DND-41 (cell line): ENCODE measurements around the gene FHOD1.

Experiments used
- ATAC-seq: fragments of 200-7000 bp; cut with Tn5 transposase; 3 replicates; pipeline ENCODE4 v1.9.1; 2021; ENCODE audit warnings: low read depth; ENCODE audit not compliant: insufficient read depth
- DNase-seq: peaks from one replicate; pipeline ENCODE4 v3.0.0-alpha.2; 2020
- H2AFZ ChIP-seq: 2 replicates; pipeline ENCODE4 v1.6.0; 2012; ENCODE audit warnings: low read depth, low read length
- H3K27ac ChIP-seq: 2 replicates; pipeline ENCODE4 v1.5.1; 2012; ENCODE audit warnings: low read length, inconsistent platforms
- H3K27me3 ChIP-seq: fragments of 200-600 bp; sonication (generic); 2 replicates; pipeline ENCODE4 v1.6.0; 2012; ENCODE audit warnings: low read length, mild to moderate bottlenecking, inconsistent platforms; ENCODE audit not compliant: insufficient read depth, poor library complexity
- H3K36me3 ChIP-seq: 2 replicates; pipeline ENCODE4 v1.5.1; 2012; ENCODE audit warnings: low read length, inconsistent platforms; ENCODE audit not compliant: insufficient read depth
- H3K4me1 ChIP-seq: 2 replicates; pipeline ENCODE4 v1.5.1; 2012; ENCODE audit warnings: mild to moderate bottlenecking, low read length; ENCODE audit not compliant: insufficient read depth
- H3K4me2 ChIP-seq: 2 replicates; pipeline ENCODE4 v1.6.0; 2012; ENCODE audit warnings: mild to moderate bottlenecking, moderate library complexity, low read length, inconsistent platforms; ENCODE audit not compliant: insufficient read depth
- H3K4me3 ChIP-seq, 2 experiments: fragments of 200-600 bp in 1 of 2; shearing (Covaris generic) in 1 of 2; 2 replicates each; pipeline ENCODE4 v1.5.1; 2012 to 2016; ENCODE audit warnings: inconsistent platforms in 2 of 2, low read length in 2 of 2, mild to moderate bottlenecking in 2 of 2, low read depth in 1 of 2, moderate library complexity in 1 of 2
- H3K79me2 ChIP-seq: 2 replicates; pipeline ENCODE4 v1.6.0; 2012; ENCODE audit warnings: low read length, inconsistent platforms; ENCODE audit not compliant: insufficient read depth
- H3K9ac ChIP-seq: 2 replicates; pipeline ENCODE4 v1.6.0; 2012; ENCODE audit warnings: low read depth, mild to moderate bottlenecking, inconsistent platforms, low read length, moderate library complexity
- H3K9me3 ChIP-seq: 2 replicates; pipeline ENCODE4 v1.5.1; 2012; ENCODE audit warnings: low read length, moderate library complexity, mild to moderate bottlenecking, inconsistent platforms; ENCODE audit not compliant: insufficient read depth, severe bottlenecking
- H4K20me1 ChIP-seq: 2 replicates; pipeline ENCODE4 v1.6.0; 2012; ENCODE audit warnings: low read length; ENCODE audit not compliant: insufficient read depth
- EZH2 ChIP-seq: IDR thresholded peaks from 3 replicates; pipeline ENCODE4 v1.6.1; 2012; ENCODE audit warnings: borderline replicate concordance, low read depth, mild to moderate bottlenecking, moderate library complexity, low read length, inconsistent platforms; ENCODE audit not compliant: severe bottlenecking
- TF ChIP-seq, protein P1 (sequence below): IDR thresholded peaks from 2 replicates; pipeline ENCODE4 v1.5.1; 2012; ENCODE audit warnings: borderline replicate concordance, low read length, moderate library complexity, mild to moderate bottlenecking; ENCODE audit not compliant: poor library complexity, severe bottlenecking; ENCODE audit errors: extremely low read depth

The FHOD1 gene

DNA sequence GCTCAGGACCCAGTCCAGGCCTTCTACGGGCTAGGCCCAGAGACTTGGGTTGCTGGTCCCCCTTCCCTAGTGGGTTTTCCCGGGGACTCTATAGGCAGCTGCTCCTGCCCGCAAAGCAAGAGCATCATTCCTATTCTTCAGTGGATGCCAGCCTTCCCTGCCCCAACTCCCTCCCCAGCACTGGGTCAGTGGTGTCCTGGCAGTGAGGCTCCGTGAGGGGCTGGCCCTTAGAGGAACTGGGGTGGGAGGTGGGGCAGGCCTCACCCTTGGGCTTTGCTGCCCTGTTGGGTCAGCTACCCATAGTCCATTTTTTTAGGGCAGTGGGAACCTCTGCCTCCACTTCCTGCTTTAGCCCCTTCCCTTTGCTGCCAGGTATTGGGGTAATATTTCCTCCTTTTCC, 24.2 kb upstream of the FHOD1 start:
- Histone ChIP-seq H3K27ac (no peak overlapping the region), H3K27me3 (no peaks in the 10 kb centered on the region), H3K9me3 (no peaks in the 10 kb centered on the region), H3K79me2 (no peaks in the 10 kb centered on the region), H3K36me3 (no peaks in the 10 kb centered on the region), H3K4me2 (no peak overlapping the region), H3K4me3 (no peak overlapping the region), H3K9ac (no peak overlapping the region), H2AFZ (no peak overlapping the region), H3K4me1 (no peaks in the 10 kb centered on the region), H4K20me1 (no peaks in the 10 kb centered on the region)
- TF ChIP-seq, protein P1, sequence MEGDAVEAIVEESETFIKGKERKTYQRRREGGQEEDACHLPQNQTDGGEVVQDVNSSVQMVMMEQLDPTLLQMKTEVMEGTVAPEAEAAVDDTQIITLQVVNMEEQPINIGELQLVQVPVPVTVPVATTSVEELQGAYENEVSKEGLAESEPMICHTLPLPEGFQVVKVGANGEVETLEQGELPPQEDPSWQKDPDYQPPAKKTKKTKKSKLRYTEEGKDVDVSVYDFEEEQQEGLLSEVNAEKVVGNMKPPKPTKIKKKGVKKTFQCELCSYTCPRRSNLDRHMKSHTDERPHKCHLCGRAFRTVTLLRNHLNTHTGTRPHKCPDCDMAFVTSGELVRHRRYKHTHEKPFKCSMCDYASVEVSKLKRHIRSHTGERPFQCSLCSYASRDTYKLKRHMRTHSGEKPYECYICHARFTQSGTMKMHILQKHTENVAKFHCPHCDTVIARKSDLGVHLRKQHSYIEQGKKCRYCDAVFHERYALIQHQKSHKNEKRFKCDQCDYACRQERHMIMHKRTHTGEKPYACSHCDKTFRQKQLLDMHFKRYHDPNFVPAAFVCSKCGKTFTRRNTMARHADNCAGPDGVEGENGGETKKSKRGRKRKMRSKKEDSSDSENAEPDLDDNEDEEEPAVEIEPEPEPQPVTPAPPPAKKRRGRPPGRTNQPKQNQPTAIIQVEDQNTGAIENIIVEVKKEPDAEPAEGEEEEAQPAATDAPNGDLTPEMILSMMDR, result no peak
- TF ChIP-seq EZH2, result no peak
- ATAC-seq, result no peak
- DNase-seq, result no peak

DNA sequence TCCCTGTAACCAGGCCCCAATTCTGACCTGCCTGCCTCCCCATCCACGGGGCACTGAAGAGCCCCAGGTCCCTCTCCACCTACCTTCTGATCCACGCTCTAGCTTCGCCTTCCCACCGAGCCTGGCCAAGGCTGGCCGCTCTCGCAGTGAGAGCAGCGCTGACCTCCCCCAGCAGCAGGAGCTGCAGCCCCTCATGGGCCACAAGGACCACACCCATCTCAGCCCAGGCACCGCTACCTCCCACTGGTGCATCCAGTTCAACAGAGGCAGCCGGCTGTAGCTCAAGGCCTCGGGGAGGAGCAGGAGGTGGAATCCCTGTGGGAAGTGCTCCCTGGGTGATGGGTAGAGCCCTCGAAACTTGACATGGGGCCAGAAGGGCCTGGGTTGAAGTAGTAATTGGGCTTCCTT, 23.7 kb upstream of the FHOD1 start:
- Histone ChIP-seq H3K4me2 (no peak overlapping the region), H3K27me3 (peaks cover 3% of the 10 kb centered on the region), H3K36me3 (no peaks in the 10 kb centered on the region), H3K9me3 (no peaks in the 10 kb centered on the region), H4K20me1 (no peaks in the 10 kb centered on the region), H3K4me1 (no peaks in the 10 kb centered on the region), H2AFZ (no peak overlapping the region), H3K79me2 (no peaks in the 10 kb centered on the region), H3K4me3 (no peak overlapping the region), H3K9ac (no peak overlapping the region), H3K27ac (no peak overlapping the region)
- DNase-seq, result no peak
- ATAC-seq, result no peak
- no peak for TF ChIP-seq EZH2
- TF ChIP-seq, protein P1, result no peak

GRCh38 chr16:67269766-67270165, 22.5 kb upstream of the FHOD1 start:
- no peaks in the 10 kb centered on the region for H3K4me1 ChIP-seq
- no peak overlapping the region for H3K27ac ChIP-seq

More at GRCh38 chr16:67269766-67270165, 22.5 kb upstream of the FHOD1 start:
- Histone ChIP-seq H3K79me2 (no peaks in the 10 kb centered on the region), H3K4me2 (no peak overlapping the region), H4K20me1 (no peaks in the 10 kb centered on the region), H3K27me3 (peaks cover 13% of the 10 kb centered on the region), H3K9ac (no peak overlapping the region), H3K36me3 (no peaks in the 10 kb centered on the region), H3K9me3 (no peaks in the 10 kb centered on the region), H3K4me3 (no peak overlapping the region), H2AFZ (no peak overlapping the region)
- DNase-seq (no peak), ATAC-seq (no peak)
- no peak for TF ChIP-seq EZH2
- TF ChIP-seq, protein P1, result no peak
